WTC11 (cell line): Measurements from ENCODE around the gene UAP1L1.

Experiments
- MAX ChIP-seq: sonication (generic); formaldehyde crosslinking; IDR thresholded peaks from 2 replicates; pipeline ENCODE4 v1.8.0; 2022; ENCODE audit warnings: mild to moderate bottlenecking, missing genetic modification reagents
- TCF7 ChIP-seq: sonication (generic); formaldehyde crosslinking; IDR thresholded peaks from 2 replicates; pipeline ENCODE4 v1.8.0; 2022; ENCODE audit warnings: mild to moderate bottlenecking, low read depth, missing genetic modification reagents, moderate library complexity
- TF ChIP-seq, protein P1 (sequence below): fragments of 200-600 bp; IDR thresholded peaks from 2 replicates; pipeline ENCODE4 v1.8.0; 2022; ENCODE audit warnings: antibody characterized with exemption

GRCh38 chr9:137123468-137123837 lies 46.1 kb downstream of the UAP1L1 start:
- TF ChIP-seq, protein P1, sequence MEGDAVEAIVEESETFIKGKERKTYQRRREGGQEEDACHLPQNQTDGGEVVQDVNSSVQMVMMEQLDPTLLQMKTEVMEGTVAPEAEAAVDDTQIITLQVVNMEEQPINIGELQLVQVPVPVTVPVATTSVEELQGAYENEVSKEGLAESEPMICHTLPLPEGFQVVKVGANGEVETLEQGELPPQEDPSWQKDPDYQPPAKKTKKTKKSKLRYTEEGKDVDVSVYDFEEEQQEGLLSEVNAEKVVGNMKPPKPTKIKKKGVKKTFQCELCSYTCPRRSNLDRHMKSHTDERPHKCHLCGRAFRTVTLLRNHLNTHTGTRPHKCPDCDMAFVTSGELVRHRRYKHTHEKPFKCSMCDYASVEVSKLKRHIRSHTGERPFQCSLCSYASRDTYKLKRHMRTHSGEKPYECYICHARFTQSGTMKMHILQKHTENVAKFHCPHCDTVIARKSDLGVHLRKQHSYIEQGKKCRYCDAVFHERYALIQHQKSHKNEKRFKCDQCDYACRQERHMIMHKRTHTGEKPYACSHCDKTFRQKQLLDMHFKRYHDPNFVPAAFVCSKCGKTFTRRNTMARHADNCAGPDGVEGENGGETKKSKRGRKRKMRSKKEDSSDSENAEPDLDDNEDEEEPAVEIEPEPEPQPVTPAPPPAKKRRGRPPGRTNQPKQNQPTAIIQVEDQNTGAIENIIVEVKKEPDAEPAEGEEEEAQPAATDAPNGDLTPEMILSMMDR = no peak
- TF ChIP-seq TCF7 (CRISPR knock-in tag) (no peak), MAX (CRISPR knock-in tag) (no peak)
